ENCODE results near the gene AKR1D1.
"Not testable (repeated sequence)": the region's sequence is repeated elsewhere in the genome, so short reads cannot be mapped to it uniquely, and the experiment has no call there.

DNA sequence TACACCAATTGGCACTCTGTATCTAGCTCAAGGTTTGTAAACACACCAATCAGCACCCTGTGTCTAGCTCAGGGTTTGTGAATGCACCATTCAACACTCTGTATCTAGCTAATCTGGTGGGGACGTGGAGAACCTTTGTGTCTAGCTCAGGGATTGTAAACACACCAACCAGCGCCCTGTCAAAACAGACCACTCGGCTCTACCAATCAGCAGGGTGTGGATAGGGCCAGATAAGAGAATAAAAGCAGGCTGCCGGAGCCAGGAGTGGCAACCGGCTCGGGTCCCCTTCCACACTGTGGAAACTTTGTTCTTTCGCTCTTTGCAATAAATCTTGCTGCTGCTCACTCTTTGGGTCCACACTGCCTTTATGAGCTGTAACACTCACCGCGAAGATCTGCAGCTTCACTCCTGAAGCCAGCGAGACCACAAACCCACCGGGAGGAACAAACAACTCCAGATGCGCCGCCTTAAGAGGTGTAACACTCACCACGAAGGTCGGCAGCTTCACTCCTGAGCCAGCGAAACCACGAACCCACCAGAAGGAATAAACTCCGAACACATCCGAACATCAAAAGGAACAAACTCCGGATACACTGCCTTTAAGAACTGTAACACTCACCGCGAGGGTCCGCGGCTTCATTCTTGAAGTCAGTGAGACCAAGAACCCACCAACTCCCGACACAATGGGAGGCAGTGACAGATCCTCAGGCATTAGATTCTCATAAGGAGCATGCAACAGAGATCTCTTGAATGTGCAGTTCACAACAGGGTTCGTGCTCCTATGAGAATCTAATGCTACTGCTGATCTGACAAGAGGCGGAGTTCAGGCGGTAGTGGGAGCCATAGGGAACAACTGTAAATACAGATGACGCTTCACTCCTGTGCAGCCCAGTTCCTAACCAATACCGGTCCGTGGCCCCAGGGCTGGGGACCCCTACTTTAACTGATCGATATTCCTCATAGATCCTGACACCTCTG lies 70.8 kb downstream of the AKR1D1 start:
- TF ChIP-seq, protein P1, sequence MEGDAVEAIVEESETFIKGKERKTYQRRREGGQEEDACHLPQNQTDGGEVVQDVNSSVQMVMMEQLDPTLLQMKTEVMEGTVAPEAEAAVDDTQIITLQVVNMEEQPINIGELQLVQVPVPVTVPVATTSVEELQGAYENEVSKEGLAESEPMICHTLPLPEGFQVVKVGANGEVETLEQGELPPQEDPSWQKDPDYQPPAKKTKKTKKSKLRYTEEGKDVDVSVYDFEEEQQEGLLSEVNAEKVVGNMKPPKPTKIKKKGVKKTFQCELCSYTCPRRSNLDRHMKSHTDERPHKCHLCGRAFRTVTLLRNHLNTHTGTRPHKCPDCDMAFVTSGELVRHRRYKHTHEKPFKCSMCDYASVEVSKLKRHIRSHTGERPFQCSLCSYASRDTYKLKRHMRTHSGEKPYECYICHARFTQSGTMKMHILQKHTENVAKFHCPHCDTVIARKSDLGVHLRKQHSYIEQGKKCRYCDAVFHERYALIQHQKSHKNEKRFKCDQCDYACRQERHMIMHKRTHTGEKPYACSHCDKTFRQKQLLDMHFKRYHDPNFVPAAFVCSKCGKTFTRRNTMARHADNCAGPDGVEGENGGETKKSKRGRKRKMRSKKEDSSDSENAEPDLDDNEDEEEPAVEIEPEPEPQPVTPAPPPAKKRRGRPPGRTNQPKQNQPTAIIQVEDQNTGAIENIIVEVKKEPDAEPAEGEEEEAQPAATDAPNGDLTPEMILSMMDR (IDR thresholded peaks at IDR 0.05; ENCODE audit: low read depth, low read length, poor library complexity, severe bottlenecking) = not testable (repeated sequence)
- TF ChIP-seq EZH2phosphoT487 (IDR thresholded peaks at IDR 0.05; ENCODE audit: borderline replicate concordance, low read length) = not testable (repeated sequence)
